Sigmoid colon (tissue), 7 donors: ENCODE data around the gene ADCY5. TPM values are rescaled to one million over a fixed set of nuclear protein-coding genes. Genes with fewer than 3 reads are reported as not detected.

Experiments used
- DNase-seq: peaks from one replicate; pipeline ENCODE4 v3.0.0-alpha.2; 2019
- H3K27ac ChIP-seq, 4 donors: fragments of 200-600 bp; sonication (generic); one replicate each; pipeline ENCODE4 v1.5.1; 2016 to 2019; ENCODE audit warnings: mild to moderate bottlenecking in 1 of 4
- H3K27me3 ChIP-seq, 3 donors: fragments of 200-600 bp; sonication (generic); one replicate each; pipeline ENCODE4 v1.5.1; 2019; ENCODE audit warnings: mild to moderate bottlenecking in 1 of 3
- H3K36me3 ChIP-seq, 4 donors: fragments of 200-600 bp; sonication (generic); one replicate each; pipeline ENCODE4 v1.5.1; 2016 to 2019
- H3K4me1 ChIP-seq, 4 donors: fragments of 200-600 bp; sonication (generic); one replicate each; pipeline ENCODE4 v1.5.1; 2017 to 2019
- H3K4me3 ChIP-seq, 4 donors: fragments of 200-600 bp; sonication (generic); one replicate each; pipeline ENCODE4 v1.5.1; 2017 to 2019; ENCODE audit warnings: mild to moderate bottlenecking in 2 of 4, moderate library complexity in 1 of 4
- H3K9me3 ChIP-seq, 4 donors: fragments of 200-600 bp in 3 of 4; sonication (generic) in 3 of 4; one replicate each; pipeline versions ENCODE4 v1.5.1 to v1.6.1; 2013 to 2019
- EP300 ChIP-seq, 4 donors: sonication (generic); formaldehyde crosslinking; IDR thresholded peaks; one replicate each; pipeline ENCODE4 v1.6.1; 2017; ENCODE audit warnings: antibody characterized with exemption in 4 of 4
- POLR2A ChIP-seq, 2 donors: fragments of 450-650 bp; IDR thresholded peaks; one replicate each; pipeline ENCODE4 v1.6.1; 2016; ENCODE audit warnings: antibody characterized with exemption in 2 of 2, mild to moderate bottlenecking in 2 of 2, moderate library complexity in 2 of 2
- POLR2AphosphoS5 ChIP-seq, 4 donors: sonication (generic); formaldehyde crosslinking; IDR thresholded peaks; one replicate each; pipeline ENCODE4 v1.6.1; 2017; ENCODE audit warnings: antibody characterized with exemption in 4 of 4
- WGBS, 2 donors: extraction: QIAGEN DNeasy Blood & Tissue Kit; methylation state at CpG; one replicate each; pipeline ENCODE4 v1.1.7; 2013; 5-methylcytosine and 5-hydroxymethylcytosine counted together
- intact Hi-C: fragments of 100-400 bp; cut with DNase I; formaldehyde crosslinking; loops from one replicate; pipeline ENCODE4 v1.15.1; 2023
- polyA plus RNA-seq, 3 donors: library from polyadenylated mRNA; stranded (reverse); fragments of 200-250 nt; gene quantifications; one replicate each; pipeline ENCODE4 v1.2.3, GENCODE V29; 2013
- total RNA-seq, 4 donors: library from RNA; depleted of rRNA; stranded (reverse); fragments of >200 nt; gene quantifications; one replicate each; pipeline ENCODE4 v1.1.0, GENCODE V29; 2016
- TF ChIP-seq, protein P1 (sequence below), 4 experiments: fragments of 450-650 bp in 3 of 4; fragments of 200-600 bp in 1 of 4; IDR thresholded peaks; one replicate each; pipeline ENCODE4 v1.5.1; 2016 to 2019; ENCODE audit warnings: antibody characterized with exemption in 4 of 4, mild to moderate bottlenecking in 3 of 4, moderate library complexity in 2 of 4
- donor health status: healthy with polysubstance abuse.
- donor health status: Bipolar disorder and iron deficiency.
- donor health status: healthy.

ADCY5 gene
- total and polyA plus RNA-seq, 7 donors, result 1.4 to 84.4 (median 39.5) TPM

DNA sequence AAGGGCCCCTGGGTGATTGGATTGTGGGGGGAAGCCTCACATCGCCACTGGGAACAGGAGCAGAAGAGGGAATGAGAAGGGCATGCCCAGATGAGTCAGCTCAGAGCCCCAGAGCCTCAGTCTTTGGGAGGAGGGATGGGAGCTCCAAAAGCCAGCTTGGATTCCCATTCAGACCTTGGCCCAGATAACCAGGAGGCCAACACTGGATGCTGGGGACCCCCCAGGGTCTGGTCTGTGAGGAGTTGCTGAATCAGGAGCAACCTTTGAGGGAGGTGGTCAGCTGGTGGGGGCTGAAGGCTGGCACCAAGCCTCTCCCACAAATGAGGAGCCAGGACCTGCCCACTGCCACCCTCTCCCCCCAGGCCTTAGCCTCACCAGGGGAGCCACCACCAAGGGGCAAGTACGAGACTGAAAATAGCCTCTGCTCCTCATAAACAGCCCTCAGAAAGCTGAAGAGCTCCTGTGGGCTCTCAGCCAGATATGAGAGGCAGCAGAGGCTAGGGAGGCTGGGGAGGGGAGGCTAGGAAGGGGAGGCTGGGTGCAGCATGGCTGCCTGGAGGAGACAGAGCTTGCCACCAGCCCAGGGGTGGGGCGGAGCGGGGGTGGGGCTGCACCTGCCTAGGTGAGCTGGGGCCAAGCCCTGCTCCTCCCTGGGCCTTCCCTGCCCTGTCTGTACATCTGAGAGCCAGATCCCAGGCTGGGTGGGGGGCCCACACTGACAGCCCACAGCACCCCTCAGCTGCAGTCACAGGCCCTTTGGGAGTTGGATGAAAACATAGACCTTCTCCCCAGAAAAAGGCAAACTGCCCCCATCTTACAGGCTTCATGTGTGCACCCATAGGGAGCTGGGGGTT is 147.3 kb downstream of the ADCY5 start:
- intact Hi-C loops, result no loop called here
- H3K27me3 ChIP-seq, result no peaks in the 10 kb centered on the region
- H3K4me1 ChIP-seq, result no peaks in the 10 kb centered on the region
- H3K27ac ChIP-seq, result no peak overlapping the region
- H3K9me3 ChIP-seq, result no peaks in the 10 kb centered on the region
- no peak for DNase-seq
- no peak overlapping the region for H3K4me3 ChIP-seq
- H3K36me3 ChIP-seq, result peaks cover 41 to 95% (median 55%) of the 10 kb centered on the region in 4 donors
- TF ChIP-seq POLR2A (IDR thresholded peaks at IDR 0.05), result no peak
- no peak for TF ChIP-seq POLR2AphosphoS5 (IDR thresholded peaks at IDR 0.05)
- TF ChIP-seq, protein P1, sequence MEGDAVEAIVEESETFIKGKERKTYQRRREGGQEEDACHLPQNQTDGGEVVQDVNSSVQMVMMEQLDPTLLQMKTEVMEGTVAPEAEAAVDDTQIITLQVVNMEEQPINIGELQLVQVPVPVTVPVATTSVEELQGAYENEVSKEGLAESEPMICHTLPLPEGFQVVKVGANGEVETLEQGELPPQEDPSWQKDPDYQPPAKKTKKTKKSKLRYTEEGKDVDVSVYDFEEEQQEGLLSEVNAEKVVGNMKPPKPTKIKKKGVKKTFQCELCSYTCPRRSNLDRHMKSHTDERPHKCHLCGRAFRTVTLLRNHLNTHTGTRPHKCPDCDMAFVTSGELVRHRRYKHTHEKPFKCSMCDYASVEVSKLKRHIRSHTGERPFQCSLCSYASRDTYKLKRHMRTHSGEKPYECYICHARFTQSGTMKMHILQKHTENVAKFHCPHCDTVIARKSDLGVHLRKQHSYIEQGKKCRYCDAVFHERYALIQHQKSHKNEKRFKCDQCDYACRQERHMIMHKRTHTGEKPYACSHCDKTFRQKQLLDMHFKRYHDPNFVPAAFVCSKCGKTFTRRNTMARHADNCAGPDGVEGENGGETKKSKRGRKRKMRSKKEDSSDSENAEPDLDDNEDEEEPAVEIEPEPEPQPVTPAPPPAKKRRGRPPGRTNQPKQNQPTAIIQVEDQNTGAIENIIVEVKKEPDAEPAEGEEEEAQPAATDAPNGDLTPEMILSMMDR (IDR thresholded peaks at IDR 0.05), result no peak
- no peak for TF ChIP-seq EP300 (IDR thresholded peaks at IDR 0.05)
- 66 to 81% methylated on average over 4 of the region's 4 CpGs for WGBS, 2 donors

DNA sequence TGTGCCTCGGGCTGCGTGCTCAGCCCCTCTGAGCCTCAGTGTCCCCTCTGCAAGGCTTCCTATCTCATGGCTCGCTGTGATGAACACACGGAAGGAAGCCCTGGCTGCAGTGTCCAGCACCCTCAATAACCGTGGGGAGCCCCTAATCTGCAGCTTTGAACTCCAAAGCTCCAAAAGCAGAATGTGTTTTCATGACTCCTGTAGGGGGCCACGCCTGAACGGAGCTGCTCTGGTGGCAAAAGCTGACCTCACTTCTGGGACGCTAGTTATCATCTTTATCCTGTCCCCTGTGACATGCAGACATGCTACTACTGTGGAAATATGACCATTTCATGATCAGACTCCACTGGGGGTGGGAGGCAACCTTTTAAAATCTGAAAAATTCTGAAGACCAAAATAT is 148.3 kb downstream of the ADCY5 start:
- Histone ChIP-seq H3K4me1 (no peaks in the 10 kb centered on the region), H3K36me3 (peaks cover 41 to 98% (median 53%) of the 10 kb centered on the region in 4 donors), H3K27me3 (no peaks in the 10 kb centered on the region), H3K4me3 (no peak overlapping the region), H3K27ac (no peak overlapping the region), H3K9me3 (no peaks in the 10 kb centered on the region)
- WGBS, 2 donors, result 84 to 92% methylated on average over 8 of the region's 8 CpGs
- TF ChIP-seq, protein P1 (IDR thresholded peaks at IDR 0.05), result no peak
- TF ChIP-seq POLR2AphosphoS5 (IDR thresholded peaks at IDR 0.05), result no peak
- no peak for TF ChIP-seq EP300 (IDR thresholded peaks at IDR 0.05)
- TF ChIP-seq POLR2A (IDR thresholded peaks at IDR 0.05), result no peak
- intact Hi-C loops, result no loop called here
- no peak for DNase-seq

DNA sequence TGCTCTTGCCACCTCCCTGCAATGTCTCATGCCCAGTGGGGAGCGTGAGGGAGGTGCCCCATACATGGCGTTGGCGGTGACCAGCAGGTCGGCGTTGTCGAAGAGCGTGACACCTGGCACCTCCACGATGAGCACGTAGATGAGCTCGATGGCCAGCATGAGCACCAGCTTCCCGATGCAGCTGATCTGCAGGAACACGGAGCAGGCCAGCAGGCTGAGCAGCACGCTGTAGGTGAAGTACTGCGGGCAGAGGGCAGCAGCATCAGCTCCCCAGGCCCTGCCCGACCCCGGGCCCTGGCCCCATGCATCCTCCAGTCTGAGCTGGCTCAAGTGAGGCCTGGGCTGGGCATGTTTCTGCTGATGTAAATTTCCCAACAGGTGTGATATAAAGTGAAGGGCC is 148.8 kb downstream of the ADCY5 start:
- TF ChIP-seq EP300 (IDR thresholded peaks at IDR 0.05) (no peak), POLR2AphosphoS5 (IDR thresholded peaks at IDR 0.05) (no peak), POLR2A (IDR thresholded peaks at IDR 0.05) (no peak)
- TF ChIP-seq, protein P1 (IDR thresholded peaks at IDR 0.05), result no peak
- DNase-seq, result no peak
- H3K27me3 ChIP-seq, result no peaks in the 10 kb centered on the region
- no peak overlapping the region for H3K4me3 ChIP-seq
- H3K36me3 ChIP-seq, result peaks cover 41 to 98% (median 50%) of the 10 kb centered on the region in 4 donors
- H3K4me1 ChIP-seq, result no peaks in the 10 kb centered on the region
- H3K27ac ChIP-seq, result no peak overlapping the region
- H3K9me3 ChIP-seq, result no peaks in the 10 kb centered on the region
- 95 to 97% methylated on average over 16 of the region's 16 CpGs for whole genome bisulfite sequencing, 2 donors
- intact Hi-C loops, result no loop called here

DNA sequence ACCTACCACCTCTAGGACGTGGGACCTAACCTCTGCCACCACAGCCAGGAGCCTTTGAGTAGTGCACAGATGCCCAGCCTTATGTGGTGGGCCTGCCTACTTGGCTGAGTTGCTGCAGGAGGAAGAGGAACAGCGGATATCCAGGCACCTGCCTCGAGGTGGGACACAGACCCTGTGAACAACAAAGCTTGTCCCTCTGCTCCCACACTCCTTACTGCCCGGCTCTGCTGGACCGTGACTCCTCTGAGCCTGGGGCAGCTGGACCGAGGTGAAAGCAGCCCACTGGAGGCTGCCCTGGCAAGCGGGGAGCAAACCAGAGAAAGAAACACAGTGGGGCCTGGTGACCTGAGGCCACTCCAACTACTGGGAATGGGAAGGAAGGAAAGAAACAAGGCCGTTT is 149.3 kb downstream of the ADCY5 start:
- no peak for TF ChIP-seq POLR2AphosphoS5 (IDR thresholded peaks at IDR 0.05)
- TF ChIP-seq, protein P1 (IDR thresholded peaks at IDR 0.05), result no peak
- TF ChIP-seq EP300 (IDR thresholded peaks at IDR 0.05), result no peak
- TF ChIP-seq POLR2A (IDR thresholded peaks at IDR 0.05), result no peak
- Histone ChIP-seq H3K27me3 (no peaks in the 10 kb centered on the region), H3K27ac (peak overlapping the region in 1 of 4 donors; percentile 14), H3K9me3 (no peaks in the 10 kb centered on the region), H3K36me3 (peaks cover 41 to 98% (median 50%) of the 10 kb centered on the region in 4 donors), H3K4me3 (no peak overlapping the region), H3K4me1 (no peaks in the 10 kb centered on the region)
- intact Hi-C loops, result no loop called here
- peak; percentile 54 for DNase-seq
- 66 to 82% methylated on average over 8 of the region's 8 CpGs for WGBS, 2 donors
